Dermis microvascular lymphatic vessel endothelial cell (primary cell): ENCODE measurements around the gene PRKCA. TPM values are rescaled to one million over a fixed set of nuclear protein-coding genes. Genes with fewer than 3 reads are reported as not detected.

Experiments
- DNase-seq, 2 donors: peaks; one replicate each; pipeline versions ENCODE4 v3.0.0 to v3.0.0-alpha.2; 2010; ENCODE audit warnings: low read depth in 2 of 2
- total RNA-seq: library from RNA; depleted of rRNA; stranded (reverse); fragments of >200 nt; gene quantifications from 2 replicates; pipeline ENCODE4 v1.2.1, GENCODE V29; 2014

Gene PRKCA
- total RNA-seq, 1 donor from 2014 or later: 3.6 TPM

DNA sequence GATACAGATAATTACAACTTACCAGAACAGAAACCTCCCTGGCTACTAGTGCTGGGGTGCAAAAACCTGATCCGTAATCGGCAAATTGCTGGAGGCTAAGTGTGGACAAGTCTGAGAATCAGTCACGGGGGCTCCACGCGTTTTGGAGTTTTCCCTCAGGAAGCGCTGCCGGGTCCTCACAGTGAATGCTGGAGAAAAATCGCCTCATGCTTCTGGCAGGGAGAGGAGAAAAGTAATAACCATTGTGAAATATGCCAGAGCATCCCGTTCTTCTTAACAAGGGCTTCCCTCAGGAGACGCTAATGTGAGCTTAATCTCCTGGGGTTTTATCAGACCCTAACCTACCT is 453.5 kb downstream of the PRKCA start:
- no peak for DNase-seq

DNA sequence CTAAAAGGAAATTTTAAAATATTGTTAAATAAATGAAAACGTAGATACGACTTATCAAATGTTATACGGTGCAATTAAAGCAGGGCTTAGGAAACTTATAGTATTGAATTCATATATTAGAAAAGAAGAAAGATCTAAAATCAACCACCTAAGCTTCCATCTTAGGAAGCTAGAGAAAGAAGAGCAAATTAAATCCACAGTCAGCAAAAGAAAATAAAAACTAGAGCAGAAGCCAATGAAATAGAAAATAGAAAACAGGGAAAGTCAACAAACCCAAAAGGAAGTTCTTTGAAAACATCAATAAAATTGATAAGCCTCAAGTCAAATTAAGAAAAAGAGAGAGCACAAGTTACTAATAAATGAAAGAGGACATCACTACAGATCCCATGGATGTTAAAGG is 457.9 kb downstream of the PRKCA start:
- DNase-seq: no peak

DNA sequence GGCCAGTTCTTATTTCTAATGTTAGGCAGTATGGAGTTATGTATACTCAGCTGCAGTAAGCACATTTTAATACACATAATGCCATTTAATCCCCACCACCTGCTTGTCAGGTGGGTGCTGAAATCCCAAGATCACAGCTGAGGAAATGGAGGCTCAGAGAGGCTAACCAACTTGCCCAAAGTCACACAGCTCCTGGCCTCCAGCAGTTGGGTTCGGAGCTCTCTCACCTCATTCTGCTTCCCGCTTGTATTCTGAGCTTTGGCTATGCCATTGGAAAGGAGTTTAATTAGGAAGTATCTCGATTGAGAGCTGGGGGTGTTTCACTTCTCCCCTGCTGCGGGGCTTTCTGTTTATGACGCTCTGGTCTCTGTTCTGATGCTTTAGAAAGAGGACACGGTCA is 459.9 kb downstream of the PRKCA start:
- DNase-seq: no peak

GRCh38 chr17:66763056-66763455 is 460.6 kb downstream of the PRKCA start:
- no peak for DNase-seq

DNA sequence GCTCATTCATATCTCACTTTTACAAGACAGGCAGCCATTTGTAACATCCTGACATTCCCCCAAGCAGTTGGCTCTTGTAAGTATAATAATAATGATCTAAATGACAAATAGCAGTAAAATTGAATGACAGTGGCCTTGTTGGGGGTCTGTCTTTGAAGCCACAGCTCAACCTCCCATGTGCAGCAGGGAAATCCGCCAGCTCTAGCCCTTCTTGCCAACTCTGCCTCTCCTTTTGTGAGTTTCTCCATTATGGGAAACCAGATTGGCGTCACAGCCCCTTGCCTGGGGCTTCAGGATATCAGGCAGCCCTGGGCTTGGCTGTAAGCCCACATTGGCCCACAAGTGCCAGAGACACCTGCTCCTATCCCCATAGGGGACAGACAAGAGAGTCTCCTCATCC is 462.1 kb downstream of the PRKCA start:
- DNase-seq: no peak

- DNase-seq: no peak
These were observed 464.9 kb downstream of the PRKCA start for GRCh38 chr17:66767154-66767933.

- no peak for DNase-seq
These were observed 467.5 kb downstream of the PRKCA start for GRCh38 chr17:66769911-66770310.

DNA sequence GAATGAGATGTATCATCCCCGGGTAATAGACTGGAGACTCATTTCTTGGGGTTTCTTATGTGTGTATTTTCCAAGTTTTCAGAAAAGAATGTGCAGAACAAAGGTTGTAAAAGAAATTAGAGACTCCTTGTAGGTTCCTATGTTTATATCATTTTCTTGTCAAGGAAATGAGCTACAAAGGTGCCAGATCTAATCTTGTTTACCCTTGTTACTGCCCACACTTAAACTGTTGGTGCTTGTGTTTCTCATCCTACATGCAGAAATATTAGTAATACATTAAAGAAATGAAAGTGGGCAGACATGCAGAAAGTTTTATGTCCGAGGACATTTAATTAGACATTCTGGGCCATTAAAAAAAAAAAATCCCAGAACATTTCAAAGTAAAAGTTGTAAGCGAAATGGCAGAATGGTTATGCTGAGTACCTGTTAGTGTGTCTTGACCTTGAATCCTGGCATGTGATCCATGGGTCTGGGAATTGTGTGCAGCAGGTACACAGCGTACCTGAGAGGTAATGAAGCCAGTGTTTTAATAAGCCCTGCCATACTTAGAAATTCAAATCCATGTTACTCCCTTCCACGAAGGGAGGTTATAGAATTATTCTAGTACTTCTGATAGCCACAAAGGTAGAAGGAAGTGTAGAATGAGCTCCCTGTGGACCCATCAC is 469.9 kb downstream of the PRKCA start:
- no peak for DNase-seq

DNA sequence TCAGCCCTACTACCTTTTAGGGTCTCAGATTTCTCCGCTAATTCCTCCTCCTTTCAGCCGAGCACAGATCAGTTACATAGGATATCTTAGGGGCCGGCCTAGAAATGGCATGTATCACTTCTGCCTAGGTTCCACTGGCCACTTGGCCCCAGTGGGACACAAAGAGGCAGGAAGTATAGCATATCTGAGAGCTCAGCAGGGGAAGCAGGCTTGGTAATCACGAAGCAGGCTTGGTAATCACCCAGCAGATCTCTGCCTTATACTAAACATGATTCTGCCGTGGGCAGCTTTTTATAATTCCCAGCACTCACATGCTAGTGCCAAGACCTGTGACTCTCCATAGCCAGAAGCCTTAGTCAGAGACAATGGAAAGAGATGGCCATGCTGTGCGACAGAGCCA is 472.9 kb downstream of the PRKCA start:
- no peak for DNase-seq

GRCh38 chr17:66775881-66776400 is 473.5 kb downstream of the PRKCA start:
- DNase-seq: no peak

DNA sequence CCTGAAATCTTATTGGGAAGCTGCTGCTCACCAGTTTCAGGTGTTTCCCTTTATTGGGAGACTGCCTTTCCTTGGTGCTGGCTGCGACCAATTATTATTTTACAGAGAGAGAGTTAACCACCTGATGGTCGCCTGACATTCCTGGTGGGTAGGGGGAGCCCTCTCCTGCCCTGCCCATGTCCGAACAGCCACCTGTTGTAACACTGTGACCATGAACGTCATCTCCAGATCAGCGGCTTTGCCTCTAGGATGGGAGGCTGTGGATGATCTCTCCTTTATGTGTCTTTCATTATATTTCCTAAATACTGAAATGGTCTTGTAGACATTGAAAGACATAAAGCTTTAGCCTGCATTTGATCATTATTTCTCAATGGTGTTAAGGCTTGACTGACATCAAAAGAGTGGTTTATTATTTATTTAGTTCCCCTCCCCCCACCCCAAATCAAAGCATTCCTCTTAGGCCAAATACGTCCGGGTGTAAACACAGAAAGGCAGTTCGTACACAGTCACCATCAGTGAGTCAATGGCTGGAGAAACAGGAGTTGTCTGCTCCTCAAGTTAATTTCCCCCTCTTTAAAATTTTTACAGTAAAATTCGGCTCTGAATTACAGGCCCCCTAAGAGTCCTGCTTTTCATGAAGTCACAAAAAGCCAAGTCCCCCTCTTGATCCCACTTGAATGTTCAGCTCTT is 474.7 kb downstream of the PRKCA start:
- DNase-seq: no peak

DNA sequence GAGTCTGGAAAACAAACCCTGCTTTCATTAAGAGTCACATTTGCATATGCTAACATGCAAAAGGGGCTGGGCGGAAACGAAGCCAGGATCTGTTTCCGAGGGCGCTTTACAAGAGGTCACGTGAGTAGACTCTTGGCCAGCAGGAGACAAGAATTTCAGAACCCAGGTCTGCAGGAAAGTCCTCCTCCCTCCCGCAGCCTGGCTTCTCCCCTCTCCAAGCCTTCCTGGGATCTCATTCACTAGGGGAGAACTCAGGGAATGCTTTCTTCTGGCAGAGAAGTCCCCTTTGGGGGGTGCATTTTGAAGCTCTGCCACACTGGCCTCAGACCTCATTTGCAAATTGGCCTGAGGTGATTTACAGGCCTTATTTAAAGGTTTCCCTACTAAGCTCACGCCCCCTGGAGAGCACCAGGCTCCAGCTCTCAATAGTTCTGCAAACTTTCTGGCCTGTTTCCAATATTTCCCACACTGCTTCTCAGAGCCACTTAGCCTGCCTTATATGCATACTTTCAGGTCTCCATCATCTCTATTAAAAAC is 475.3 kb downstream of the PRKCA start:
- DNase-seq: no peak

GRCh38 chr17:66778531-66779236 is 476.3 kb downstream of the PRKCA start:
- no peak for DNase-seq

- DNase-seq: no peak
These were observed 476.8 kb downstream of the PRKCA start for GRCh38 chr17:66779237-66779606.

- DNase-seq: no peak
These were observed 478.7 kb downstream of the PRKCA start for GRCh38 chr17:66781135-66781534.

GRCh38 chr17:66782851-66783250 is 480.4 kb downstream of the PRKCA start:
- no peak for DNase-seq

GRCh38 chr17:66783656-66784381 is 481.4 kb downstream of the PRKCA start:
- DNase-seq: no peak

DNA sequence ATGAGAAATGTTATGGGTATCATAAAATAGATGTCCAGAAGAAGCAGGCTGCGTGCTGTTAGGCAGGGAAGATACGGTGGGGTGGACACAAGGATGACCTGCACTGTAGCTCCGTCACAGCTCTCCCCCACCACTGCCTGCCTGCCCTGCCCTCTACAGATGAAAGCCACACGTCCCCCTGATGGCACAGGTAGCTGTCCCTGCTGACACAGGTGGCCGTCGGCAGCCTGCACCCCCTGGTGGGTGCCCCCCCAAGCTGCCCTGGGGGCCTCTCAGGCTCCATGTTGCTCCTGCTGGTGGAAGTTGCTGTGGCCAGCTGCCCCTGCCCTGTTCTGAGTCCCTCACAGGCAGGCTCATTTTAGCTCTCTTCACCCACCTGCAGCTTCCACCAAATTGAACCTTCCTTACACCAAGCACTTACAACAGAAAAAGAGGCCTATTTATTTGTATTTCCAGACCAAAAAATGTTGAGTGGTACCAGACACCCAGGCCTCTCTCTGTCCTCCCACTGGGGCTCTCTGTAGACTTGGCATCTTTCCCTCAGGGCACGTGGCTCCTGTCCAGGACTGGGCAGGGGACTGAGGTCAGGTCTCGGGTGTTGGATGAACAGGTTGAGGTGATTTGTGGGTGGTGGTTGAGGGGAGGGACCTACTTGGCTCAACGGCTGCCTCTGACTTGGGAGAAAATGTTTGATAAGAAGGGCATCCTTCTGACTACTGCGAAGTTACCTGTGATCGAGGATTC is 482.4 kb downstream of the PRKCA start:
- DNase-seq: no peak

DNA sequence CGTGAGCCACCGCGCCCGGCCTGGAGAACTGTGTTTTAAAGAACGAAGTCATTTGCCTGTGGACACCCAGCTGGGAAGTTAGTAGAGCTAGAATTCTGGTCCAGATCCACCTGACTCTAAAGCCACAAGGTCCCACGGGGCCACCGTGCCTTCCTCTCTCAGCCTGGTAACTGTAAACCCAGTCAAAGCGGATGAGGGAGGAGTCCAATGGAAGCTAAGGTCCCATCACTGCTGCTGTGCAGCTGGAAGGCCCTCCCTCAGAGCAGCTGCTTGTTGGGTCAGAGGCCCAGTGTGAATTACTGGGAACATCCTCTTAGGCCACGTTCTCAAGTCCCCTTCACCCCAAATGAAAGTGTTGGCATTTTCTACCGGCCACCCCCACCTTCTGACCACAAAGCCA is 483.7 kb downstream of the PRKCA start:
- no peak for DNase-seq

DNA sequence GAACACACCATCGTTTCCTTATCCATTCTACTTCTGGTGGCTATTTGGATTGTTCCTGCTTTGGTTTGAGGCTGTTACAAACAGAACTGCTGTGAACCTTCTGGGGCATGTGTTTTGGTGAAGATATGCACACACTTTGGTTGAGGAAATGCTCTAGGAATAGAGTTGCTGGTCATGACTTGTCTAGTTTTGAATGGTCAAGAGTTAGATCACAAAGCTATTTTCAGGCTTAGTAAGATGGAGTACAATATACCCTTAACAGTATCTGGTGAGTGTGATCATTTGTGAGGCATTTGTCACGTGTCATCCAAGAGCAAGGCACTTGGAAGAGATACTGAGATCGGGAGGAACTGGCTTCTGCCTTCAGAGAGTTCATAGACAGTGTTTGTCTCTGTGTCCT is 485.5 kb downstream of the PRKCA start:
- DNase-seq: no peak
